ENCODE measurements around the gene METAP1D.

The METAP1D gene

GRCh38 chr2:172093416-172094293 lies 93.9 kb downstream of the METAP1D start:
- no peak for DNase-seq

GRCh38 chr2:172094294-172095145 lies 94.8 kb downstream of the METAP1D start:
- DNase-seq, result no peak

- peak; percentile 62 for DNase-seq
Observed at GRCh38 chr2:172095146-172095904, 95.6 kb downstream of the METAP1D start.

- no peak for DNase-seq
Observed at GRCh38 chr2:172095905-172096625, 96.3 kb downstream of the METAP1D start.

GRCh38 chr2:172096626-172097547 lies 97.1 kb downstream of the METAP1D start:
- DNase-seq, result peak; percentile 29

- peak; percentile 22 for DNase-seq
Observed at GRCh38 chr2:172097557-172098131, 97.9 kb downstream of the METAP1D start.

GRCh38 chr2:172098287-172098649 lies 98.5 kb downstream of the METAP1D start:
- no peak for DNase-seq

GRCh38 chr2:172098650-172099471 lies 99.1 kb downstream of the METAP1D start:
- peak; percentile 59 for DNase-seq

- DNase-seq, result no peak
Observed at GRCh38 chr2:172099472-172100079, 99.8 kb downstream of the METAP1D start.

GRCh38 chr2:172100080-172100934 lies 100.6 kb downstream of the METAP1D start:
- no peak for DNase-seq

GRCh38 chr2:172100935-172101820 lies 101.4 kb downstream of the METAP1D start:
- DNase-seq, result peak; percentile 31

GRCh38 chr2:172101821-172102390 lies 102.2 kb downstream of the METAP1D start:
- peak; percentile 44 for DNase-seq

GRCh38 chr2:172102391-172103359 lies 102.9 kb downstream of the METAP1D start, which contains the start of gene DLX2:
DLX2 (minus strand) TSS chr2:172102900; CDS start chr2:172102538, 362 bp downstream.
- DNase-seq, result peak; percentile 82

GRCh38 chr2:172103471-172104272 lies 103.9 kb downstream of the METAP1D start:
- peak; percentile 79 for DNase-seq
